DND-41 (cell line): ENCODE data around the gene KCNH1.

ENCODE experiments used
- CTCF ChIP-seq: IDR thresholded peaks from 2 replicates; pipeline ENCODE4 v1.5.1; 2012; ENCODE audit warnings: borderline replicate concordance, low read length, moderate library complexity, mild to moderate bottlenecking; ENCODE audit not compliant: poor library complexity, severe bottlenecking; ENCODE audit errors: extremely low read depth
- EZH2 ChIP-seq: IDR thresholded peaks from 3 replicates; pipeline ENCODE4 v1.6.1; 2012; ENCODE audit warnings: borderline replicate concordance, low read depth, mild to moderate bottlenecking, moderate library complexity, low read length, inconsistent platforms; ENCODE audit not compliant: severe bottlenecking

- TF ChIP-seq CTCF (no peak), EZH2 (no peak)
Measured at GRCh38 chr1:211174375-211174774, 40.4 kb upstream of the KCNH1 start.
